Adrenal gland (tissue), 5 donors: Measurements from ENCODE around the gene FAM131C.

Experiments used
- POLR2A ChIP-seq, 2 donors: fragments of 450-650 bp; IDR thresholded peaks; one replicate each; pipeline ENCODE4 v1.6.1; 2017; ENCODE audit warnings: antibody characterized with exemption in 2 of 2, mild to moderate bottlenecking in 2 of 2, moderate library complexity in 1 of 2
- TF ChIP-seq, protein P1 (sequence below), 6 experiments: fragments of 450-650 bp in 4 of 6; fragments of 200-600 bp in 2 of 6; sonication (generic) in 1 of 6; IDR thresholded peaks; 1 replicate in 5 of 6; 2 replicates in 1 of 6; pipeline versions ENCODE4 v1.5.1 to v1.8.0; 2016 to 2021; ENCODE audit warnings: antibody characterized with exemption in 6 of 6, mild to moderate bottlenecking in 2 of 6, moderate library complexity in 1 of 6
- donor health status: DM: no; HTN: no; CAD: no.

DNA sequence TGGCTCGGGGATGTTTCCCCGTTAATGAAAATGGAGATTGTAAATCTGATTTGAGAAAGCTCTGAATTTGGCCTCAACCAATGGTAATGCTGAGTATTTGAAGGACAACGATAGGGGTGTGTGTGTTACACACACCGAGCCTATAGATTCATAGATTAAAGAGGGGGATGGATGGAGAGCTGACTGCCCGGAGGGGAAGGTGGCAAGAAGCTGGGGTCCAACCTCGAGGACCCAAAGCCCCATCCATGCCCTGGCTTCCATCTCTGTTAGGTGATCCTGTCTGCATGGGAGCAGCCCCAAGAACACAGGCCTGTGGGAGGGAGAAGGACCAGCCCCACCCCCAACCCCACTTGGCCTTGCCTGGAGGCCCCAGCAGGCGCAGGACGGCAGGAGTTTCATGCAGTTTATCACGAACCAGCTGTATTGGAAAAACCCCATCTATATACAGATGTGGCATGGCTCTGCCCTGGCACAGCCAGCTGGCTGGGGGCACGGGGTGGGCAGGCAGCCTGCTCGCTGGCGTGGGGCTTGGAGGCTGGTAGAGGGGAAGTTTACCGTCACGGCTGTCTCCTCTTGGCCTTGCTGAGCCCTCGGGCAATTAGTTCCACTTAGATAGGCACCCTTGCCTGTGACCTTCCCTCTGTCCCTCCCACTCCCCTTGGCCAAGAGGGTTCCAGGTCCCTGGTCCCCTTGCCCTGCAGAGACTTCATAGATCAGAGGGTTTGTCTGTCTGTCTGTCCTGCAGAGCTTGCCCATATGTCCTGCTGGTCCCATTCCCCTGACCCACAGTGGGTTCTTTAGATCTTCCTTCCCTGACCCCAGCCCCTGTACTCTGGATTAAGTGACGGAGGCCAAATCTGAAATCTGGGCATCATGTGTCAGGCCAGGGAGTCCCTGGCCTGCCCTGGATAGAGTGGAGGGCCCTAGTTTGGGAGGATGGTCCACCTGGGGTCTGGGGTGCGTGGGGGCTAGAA, 58.7 kb downstream of the FAM131C start:
- TF ChIP-seq POLR2A (IDR thresholded peaks at IDR 0.05): peak; percentile 0 to 34
- TF ChIP-seq, protein P1, sequence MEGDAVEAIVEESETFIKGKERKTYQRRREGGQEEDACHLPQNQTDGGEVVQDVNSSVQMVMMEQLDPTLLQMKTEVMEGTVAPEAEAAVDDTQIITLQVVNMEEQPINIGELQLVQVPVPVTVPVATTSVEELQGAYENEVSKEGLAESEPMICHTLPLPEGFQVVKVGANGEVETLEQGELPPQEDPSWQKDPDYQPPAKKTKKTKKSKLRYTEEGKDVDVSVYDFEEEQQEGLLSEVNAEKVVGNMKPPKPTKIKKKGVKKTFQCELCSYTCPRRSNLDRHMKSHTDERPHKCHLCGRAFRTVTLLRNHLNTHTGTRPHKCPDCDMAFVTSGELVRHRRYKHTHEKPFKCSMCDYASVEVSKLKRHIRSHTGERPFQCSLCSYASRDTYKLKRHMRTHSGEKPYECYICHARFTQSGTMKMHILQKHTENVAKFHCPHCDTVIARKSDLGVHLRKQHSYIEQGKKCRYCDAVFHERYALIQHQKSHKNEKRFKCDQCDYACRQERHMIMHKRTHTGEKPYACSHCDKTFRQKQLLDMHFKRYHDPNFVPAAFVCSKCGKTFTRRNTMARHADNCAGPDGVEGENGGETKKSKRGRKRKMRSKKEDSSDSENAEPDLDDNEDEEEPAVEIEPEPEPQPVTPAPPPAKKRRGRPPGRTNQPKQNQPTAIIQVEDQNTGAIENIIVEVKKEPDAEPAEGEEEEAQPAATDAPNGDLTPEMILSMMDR (IDR thresholded peaks at IDR 0.05): no peak
